ENCODE results near the gene PCARE.

Gene PCARE

DNA sequence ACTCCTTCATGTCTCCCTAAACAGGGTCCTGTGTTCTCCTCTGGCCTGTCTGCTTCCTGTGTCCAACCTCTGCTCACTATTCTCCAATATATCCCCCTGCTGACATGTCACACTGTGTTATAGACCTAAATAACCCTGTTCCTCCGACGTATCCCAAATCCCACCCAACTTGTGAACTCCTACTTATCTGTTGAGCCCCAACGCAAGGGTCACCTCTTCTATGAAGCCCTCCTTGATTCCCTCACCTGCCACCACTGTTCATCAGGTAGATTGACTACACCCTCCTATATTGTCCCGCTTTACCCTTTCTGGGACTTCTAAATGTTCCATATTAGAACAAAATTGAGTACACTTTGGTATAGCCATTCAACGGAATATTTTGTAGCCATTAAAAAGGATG is 42.1 kb downstream of the PCARE start:
- no peak for DNase-seq

DNA sequence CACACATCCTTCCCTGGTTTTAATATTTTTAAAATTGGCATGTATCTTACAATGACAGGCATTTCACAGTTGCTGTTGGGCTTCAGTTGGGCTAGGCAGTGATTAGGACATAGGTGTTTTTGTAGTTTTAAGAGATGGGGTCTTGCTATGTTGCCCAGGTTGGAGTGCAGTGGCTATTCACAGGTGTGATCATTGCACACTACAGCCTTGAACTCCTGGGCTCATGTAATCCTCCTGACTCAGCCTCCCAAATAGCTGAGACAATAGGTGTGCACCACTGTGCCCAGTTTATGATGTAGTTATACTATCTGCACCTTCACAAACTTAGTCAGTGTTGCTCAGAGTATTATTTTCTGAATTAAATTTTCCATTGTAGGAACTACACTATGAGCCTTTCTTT is 43.3 kb downstream of the PCARE start:
- no peak for DNase-seq

DNA sequence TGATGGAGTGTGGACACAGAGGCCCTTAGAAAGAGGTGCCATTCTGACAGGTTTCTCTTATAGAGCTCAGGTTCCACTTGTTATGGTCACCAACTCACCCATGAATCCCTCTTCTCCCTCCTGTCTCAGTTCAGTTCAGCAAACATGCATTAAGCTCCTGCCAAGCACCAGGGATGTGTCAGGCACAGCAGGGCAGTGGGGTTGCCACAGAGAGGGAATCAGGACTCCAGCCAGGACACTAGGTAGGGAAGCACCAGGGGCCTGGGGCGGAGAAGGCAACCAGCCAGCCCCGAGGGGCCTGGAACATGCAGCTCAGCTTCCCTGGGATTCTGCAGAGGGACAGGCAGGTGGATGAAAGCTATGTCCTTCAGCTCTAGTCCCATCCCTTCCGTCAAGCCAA is 48.6 kb downstream of the PCARE start:
- DNase-seq, result no peak

DNA sequence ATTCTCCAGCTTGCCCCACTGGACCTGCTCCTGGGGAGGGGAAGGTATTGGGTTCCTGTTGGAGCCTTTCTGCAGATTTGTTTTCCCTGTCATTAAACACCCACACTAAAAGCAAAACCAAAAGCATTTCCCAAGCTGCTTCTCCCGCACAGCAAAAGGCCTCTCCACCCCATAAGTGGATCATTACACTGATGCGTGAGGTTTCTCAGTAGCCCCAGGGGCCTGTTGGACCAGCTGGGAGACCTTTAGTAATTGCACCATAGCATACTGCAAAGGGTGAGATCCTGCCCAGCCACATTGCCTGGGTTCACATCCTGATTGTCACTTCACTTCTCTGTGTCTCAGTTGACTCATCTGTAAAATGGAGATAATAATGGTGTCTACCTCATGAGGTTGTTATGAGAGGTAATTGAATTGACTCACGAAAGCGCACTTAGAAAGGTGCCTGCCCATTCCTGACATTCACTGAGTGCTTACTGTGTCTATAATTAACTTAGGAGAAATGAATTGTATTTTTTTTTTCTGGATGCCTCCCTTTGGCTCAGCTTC is 49.4 kb downstream of the PCARE start:
- no peak for DNase-seq

DNA sequence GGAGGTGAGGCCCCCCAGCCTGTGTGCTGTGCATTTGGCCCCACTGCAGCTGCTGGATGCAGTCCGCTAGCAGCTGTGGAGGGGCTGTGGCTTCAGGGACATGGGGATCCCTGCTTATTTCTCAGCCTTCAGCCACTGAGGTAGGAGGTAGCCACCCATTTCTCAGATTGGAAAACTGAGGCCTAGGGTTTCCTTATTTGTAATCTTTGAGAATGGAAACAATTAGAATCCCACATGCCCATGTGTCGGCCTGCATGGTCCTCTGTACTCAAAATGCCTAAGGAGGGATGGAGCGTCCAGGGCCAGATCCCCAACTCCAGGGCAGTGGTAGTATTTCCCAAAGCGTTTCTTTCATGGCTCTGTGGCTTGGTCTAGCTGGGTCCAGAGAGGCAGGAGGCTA is 51.1 kb downstream of the PCARE start:
- DNase-seq, result no peak

DNA sequence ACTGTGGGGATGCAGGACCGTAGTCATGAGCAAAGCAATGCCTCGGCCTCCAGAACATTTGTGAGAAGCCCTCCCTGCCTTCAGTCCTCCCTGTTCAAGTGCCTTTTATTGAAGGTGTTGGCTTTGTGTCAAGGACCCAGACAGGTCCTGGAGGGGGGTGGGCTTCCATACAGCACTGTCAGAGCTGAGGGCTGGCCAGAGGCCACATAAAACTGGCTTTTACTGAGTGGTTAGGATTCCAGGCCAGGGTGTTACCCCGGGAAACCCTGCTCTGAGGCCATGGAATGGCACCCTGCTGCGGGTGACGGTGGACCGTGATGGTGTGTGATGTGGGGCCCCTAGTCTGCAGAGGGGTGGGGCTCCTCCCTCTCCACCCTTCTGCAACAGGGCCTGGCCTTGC is 51.6 kb downstream of the PCARE start:
- no peak for DNase-seq

DNA sequence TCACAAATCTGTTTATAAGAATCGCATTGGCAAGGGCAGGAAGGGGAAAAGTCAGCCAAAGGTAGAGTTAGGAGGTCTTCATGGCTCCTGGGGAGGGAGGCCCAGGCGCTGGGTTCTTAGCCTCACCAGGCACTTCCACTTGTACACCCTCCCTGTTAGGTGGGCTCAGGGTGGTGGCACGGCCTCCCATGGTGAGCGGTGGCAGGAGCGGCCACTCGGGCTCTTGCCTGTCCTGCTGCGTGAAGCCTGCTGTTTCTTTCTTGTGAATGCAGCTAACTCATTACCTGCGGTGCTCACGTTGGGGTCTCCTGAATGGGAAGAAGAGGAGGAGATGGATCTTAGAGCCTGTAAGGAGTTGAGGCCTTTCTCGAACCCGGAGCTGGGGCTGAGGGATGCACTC is 52.4 kb downstream of the PCARE start:
- no peak for DNase-seq

DNA sequence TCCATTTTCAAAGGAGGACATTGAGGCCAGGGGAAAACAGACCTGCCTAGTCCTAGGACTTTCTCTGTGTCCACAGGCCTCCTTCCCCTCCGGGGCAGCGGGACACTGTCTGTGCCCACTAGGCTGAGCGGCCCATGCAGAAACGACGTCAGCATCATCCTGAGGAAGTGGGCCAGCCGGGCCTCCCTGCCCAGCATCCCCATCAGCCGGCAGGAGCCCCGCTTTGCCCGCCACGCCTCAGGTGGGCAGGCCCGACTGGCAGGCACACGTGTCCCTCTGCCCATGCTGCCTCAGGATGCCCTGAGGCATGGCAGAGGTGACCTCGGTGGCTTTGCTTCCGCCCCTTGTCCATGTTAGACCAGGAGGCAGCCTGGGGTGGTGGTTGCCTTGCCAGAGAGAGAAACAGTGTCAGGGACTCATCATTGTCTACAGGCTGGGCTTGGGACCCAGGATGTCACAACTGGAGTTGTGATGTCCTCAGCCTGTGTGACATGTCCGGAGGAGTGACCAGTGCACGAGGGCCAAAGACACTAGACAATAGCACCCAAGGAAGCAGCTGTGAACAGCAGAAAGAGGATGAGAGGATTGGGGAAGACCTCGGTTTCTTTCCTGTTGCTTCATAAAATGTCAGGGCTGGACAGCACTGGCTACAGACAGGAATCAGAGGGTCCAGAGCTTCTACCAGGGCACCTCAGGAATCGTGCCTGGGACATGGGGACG is 56.4 kb downstream of the PCARE start:
- no peak for DNase-seq

DNA sequence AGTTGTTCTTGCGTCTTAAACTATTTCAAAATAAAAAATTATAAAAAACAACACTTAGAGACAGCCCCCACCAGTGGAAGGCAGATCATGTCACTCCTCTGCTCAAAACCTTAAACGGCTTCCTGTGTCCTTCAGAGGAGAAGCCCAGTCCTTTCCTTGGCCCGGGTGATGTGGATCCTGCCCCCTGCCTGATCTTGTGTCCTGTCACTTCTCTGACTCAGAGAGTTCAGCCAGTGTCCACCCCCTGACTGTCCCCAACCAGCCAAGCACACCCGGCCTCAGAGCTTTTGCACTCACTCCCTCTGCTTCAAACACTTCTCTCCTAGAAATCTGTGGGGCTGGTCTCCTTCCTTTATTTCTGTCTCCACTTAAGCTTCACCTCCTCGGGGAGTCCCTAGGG is 57.8 kb downstream of the PCARE start:
- DNase-seq, result no peak

DNA sequence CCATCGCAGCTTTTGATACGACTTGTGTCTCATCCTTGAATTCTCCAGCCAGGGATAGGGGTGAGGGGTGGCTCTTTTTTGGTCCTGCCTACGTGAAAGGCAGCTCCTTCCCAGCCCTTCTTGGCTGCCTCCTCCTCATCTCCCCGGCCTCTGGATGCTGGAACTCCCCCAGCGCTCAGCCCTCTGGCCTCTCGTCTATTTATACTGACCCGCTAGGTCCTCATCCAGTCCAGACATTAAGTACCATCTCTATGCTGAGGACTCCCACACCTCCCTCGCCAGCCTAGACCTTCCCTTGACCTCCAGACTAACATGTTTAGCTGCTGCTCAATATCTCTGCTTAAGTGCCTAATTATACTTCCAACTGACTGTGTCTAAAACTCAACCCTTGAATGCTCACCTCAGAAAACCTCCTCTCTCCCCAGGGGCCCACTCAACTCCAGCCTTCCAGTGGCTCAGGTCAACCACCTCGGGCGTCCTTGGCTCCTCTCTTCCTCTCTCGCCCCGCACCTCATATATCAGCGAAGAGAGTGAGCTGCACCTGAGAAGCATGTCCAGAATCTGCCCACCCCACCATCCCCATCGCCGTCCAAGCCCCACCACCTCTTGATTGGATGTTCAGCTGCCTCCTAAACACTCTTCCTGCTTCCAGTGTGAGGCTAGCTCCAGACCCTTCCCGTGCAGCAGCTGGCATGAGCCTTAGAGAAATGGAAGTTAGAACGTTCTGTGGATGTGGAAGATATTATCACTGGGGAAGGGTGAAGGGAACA is 58.4 kb downstream of the PCARE start:
- DNase-seq, result no peak

DNA sequence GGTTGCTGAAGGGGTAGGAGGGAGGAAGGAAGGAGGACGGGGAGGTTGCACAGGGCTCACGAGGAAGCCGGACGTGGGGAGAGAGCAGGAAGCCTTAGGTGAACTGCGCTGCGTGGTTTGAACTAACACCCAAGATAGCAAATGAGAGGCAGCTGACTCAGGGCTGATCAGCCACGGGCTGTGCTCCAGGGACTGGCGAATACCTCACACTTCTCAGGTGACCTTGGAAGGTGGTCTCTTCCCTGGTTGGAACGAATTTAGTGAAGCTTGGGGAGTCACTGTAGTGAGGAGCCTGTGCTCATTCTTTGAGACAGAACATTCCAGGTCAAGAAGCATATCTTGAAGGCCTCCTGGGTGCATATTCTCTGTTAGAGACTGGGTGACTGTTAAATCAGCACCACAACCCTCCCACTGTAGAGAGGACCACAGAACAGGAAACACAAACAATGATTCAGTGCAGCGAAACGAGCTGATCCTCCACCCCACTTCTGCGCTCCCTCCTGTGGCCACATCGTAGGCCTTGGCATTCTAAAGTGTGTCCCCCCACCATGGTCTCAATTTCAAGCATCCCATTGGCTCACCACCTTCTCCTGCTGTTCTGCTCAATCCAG is 59.4 kb downstream of the PCARE start:
- no peak for DNase-seq

DNA sequence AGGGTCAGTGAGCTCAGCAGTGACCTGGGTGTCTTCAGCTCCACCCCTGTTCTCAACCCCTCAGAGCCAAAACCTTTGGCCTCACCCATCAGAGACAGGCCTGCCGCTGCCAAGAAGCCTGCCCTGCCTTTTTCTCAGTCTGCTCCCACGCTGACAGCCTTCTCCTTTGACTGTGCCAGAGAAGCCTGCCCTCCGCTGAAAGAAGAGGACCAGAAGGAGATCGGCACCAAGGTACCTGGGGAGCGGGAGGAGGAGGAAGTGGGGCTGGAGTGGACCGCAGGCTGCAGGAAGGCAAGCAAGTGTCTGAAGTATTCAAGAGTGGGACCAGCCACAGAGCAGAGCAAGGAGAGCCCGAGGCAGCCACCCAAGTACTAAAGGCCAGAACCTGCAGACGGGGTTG is 60.0 kb downstream of the PCARE start:
- DNase-seq, result no peak

DNA sequence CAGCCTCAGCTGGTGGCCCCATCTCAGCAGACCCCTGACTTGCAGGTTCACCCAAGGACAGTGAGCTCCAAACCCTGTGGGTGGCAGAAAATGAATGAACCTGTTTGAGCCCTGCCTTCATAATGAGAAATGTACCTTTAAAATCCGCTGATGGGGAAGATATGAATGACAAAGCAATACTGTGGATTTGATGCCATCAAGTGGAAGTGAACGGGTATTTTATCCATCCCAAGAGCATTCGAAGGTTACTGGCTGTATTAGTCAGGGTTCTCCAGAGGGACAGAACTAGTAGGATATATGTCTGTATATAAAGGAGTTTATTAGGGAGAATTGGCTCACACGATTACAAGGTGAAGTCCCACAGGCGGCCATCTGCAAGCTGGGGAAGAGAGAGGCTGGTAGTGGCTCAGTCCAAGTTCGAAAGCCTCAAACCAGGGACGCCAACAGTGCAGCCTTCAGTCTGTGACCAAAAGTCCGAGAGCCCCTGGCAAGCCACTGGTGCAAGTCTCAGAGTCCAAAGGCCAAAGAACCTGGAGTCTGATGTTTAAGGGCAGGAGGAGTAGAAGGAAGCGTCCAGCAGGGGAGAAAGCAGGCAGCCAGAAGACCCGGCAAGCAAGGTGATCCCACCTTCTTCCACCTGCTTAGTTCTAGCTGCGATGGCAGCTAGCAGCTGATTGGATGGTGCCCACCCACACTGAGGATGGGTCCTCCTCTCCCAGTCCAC is 61.1 kb downstream of the PCARE start:
- DNase-seq, result no peak

DNA sequence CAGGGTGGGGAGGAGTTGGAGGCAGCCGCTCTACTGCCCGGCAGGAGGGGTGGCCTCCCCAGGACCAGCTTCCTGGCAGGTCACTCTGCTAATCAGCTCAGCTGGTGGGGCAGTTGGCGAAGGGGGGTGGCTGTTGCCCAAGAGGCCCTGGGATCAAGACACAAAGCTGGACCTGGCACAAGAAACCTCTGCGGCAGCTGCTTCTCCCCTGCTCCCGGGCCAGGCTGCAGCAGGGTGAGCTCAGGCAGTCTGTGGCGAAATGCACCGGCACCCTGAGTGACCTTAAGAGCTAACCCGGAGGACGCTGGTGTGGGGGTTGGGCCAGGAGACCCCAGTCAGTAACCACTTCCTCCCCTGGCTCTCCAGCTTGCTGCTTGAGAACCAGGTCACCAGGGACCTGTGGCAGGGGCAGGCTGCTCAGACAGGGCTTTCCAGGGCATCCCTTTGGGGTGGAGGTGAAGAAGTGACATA is 62.1 kb downstream of the PCARE start:
- peak; percentile 25 for DNase-seq
